Measurements from ENCODE around the gene SGMS1.

DNA sequence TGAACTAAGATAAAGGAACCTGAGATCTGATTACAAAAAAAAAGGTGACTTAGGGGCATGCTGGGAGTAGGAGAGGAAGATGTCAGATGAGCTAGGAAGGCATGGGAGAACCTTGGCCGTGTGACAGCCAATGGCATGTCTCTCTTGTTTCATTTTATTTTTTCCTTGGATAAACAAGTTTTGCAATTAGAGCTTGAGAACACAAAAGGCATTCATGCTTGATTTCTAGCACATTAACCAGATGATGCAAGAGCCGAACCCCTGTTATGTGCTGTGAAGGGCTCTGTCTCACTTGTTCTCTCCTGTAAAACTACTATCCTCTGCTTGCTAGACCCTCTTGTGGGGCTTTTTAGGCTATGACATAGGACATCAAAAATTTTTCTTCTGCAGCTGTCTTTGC is 238.1 kb downstream of the SGMS1 start:
- TF ChIP-seq, protein P1, sequence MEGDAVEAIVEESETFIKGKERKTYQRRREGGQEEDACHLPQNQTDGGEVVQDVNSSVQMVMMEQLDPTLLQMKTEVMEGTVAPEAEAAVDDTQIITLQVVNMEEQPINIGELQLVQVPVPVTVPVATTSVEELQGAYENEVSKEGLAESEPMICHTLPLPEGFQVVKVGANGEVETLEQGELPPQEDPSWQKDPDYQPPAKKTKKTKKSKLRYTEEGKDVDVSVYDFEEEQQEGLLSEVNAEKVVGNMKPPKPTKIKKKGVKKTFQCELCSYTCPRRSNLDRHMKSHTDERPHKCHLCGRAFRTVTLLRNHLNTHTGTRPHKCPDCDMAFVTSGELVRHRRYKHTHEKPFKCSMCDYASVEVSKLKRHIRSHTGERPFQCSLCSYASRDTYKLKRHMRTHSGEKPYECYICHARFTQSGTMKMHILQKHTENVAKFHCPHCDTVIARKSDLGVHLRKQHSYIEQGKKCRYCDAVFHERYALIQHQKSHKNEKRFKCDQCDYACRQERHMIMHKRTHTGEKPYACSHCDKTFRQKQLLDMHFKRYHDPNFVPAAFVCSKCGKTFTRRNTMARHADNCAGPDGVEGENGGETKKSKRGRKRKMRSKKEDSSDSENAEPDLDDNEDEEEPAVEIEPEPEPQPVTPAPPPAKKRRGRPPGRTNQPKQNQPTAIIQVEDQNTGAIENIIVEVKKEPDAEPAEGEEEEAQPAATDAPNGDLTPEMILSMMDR (IDR thresholded peaks at IDR 0.05; ENCODE audit: insufficient read depth, low read length, poor library complexity, severe bottlenecking): no peak
- TF ChIP-seq EZH2phosphoT487 (conservative IDR thresholded peaks at IDR 0.05; ENCODE audit: low read length): no peak
